Spleen (tissue), 11 donors: ENCODE measurements around the gene ROBO1. TPM values are rescaled to one million over a fixed set of nuclear protein-coding genes. Genes with fewer than 3 reads are reported as not detected.

Source experiments
- DNase-seq: peaks from one replicate; pipeline ENCODE4 v3.0.0-alpha.2; 2020
- H3K27ac ChIP-seq, 8 donors: fragments of 200-600 bp; sonication (generic) in 7 of 8; 1 replicate in 4 of 8; 2 replicates in 4 of 8; pipeline versions ENCODE4 v1.5.0 to v1.8.0; 2016 to 2021; ENCODE audit warnings: inconsistent platforms in 4 of 8, mild to moderate bottlenecking in 4 of 8, moderate library complexity in 1 of 8
- H3K27me3 ChIP-seq, 7 donors: fragments of 200-600 bp; sonication (generic) in 6 of 7; replicated peaks in 1 of 7; 1 replicate in 4 of 7; 2 replicates in 3 of 7; pipeline versions ENCODE4 v1.5.0 to v1.8.0; 2016 to 2021; ENCODE audit warnings: inconsistent platforms in 3 of 7, mild to moderate bottlenecking in 1 of 7
- H3K36me3 ChIP-seq, 6 donors: fragments of 200-600 bp; sonication (generic) in 5 of 6; 1 replicate in 4 of 6; 2 replicates in 2 of 6; pipeline versions ENCODE4 v1.5.0 to v1.8.0; 2016 to 2021; ENCODE audit warnings: inconsistent platforms in 2 of 6
- H3K4me1 ChIP-seq, 6 donors: fragments of 200-600 bp; sonication (generic) in 5 of 6; 1 replicate in 3 of 6; 2 replicates in 3 of 6; pipeline versions ENCODE4 v1.5.0 to v1.8.0; 2016 to 2021; ENCODE audit warnings: inconsistent platforms in 3 of 6
- H3K4me3 ChIP-seq, 8 donors: fragments of 200-600 bp; sonication (generic) in 7 of 8; 1 replicate in 4 of 8; 2 replicates in 4 of 8; pipeline versions ENCODE4 v1.5.0 to v1.8.0; 2016 to 2021; ENCODE audit warnings: inconsistent platforms in 4 of 8, mild to moderate bottlenecking in 4 of 8, moderate library complexity in 2 of 8
- H3K9me3 ChIP-seq, 8 donors: fragments of 200-600 bp; sonication (generic) in 7 of 8; 1 replicate in 4 of 8; 2 replicates in 4 of 8; pipeline versions ENCODE4 v1.5.0 to v1.8.0; 2016 to 2021; ENCODE audit warnings: inconsistent platforms in 4 of 8
- CTCF ChIP-seq, 11 experiments: fragments of 200-600 bp in 7 of 11; fragments of 450-650 bp in 4 of 11; sonication (generic) in 4 of 11; IDR thresholded peaks in 8 of 11; conservative IDR thresholded peaks in 3 of 11; 1 replicate in 7 of 11; 2 replicates in 4 of 11; pipeline versions ENCODE4 v1.4.0 to v1.8.0; 2016 to 2021; ENCODE audit warnings: antibody characterized with exemption in 11 of 11, inconsistent platforms in 4 of 11, mild to moderate bottlenecking in 1 of 11
- POLR2A ChIP-seq, 3 donors: fragments of 450-650 bp; IDR thresholded peaks; one replicate each; pipeline ENCODE4 v1.5.1; 2017; ENCODE audit warnings: antibody characterized with exemption in 3 of 3, mild to moderate bottlenecking in 1 of 3
- POLR2AphosphoS5 ChIP-seq, 3 donors: sonication (generic); formaldehyde crosslinking; IDR thresholded peaks; one replicate each; pipeline ENCODE4 v1.5.1; 2017; ENCODE audit warnings: antibody characterized with exemption in 3 of 3
- WGBS, 5 donors: extraction: QIAGEN DNeasy Blood & Tissue Kit in 3 of 5; methylation state at CpG; one replicate each; pipeline versions ENCODE4 v1.1.5 to v1.1.7; 2013 to 2018; 5-methylcytosine and 5-hydroxymethylcytosine counted together
- intact Hi-C: fragments of 100-400 bp; cut with DNase I; formaldehyde crosslinking; loops from one replicate; pipeline ENCODE4 v1.15.0; 2023; ENCODE audit warnings: low total_unique reads
- polyA plus RNA-seq, 3 donors: library from polyadenylated mRNA; stranded (reverse); fragments of 200-250 nt; gene quantifications; one replicate each; pipeline ENCODE4 v1.2.1, GENCODE V29; 2013
- total RNA-seq, 7 donors: library from RNA; depleted of rRNA in 3 of 7; stranded (reverse); fragments of >200 nt in 3 of 7; fragmentation: NEBNext Ultra II Directional in 4 of 7; extraction: Animal tissue kit (Norgen Biotek cat#: 25700) in 4 of 7; gene quantifications; one replicate each; pipeline versions ENCODE4 v1.1.0 to v1.2.1, GENCODE V29; 2016 to 2021
- donor health status: healthy with polysubstance abuse.
- donor health status: DM: no; HTN: no; CAD: no; lungs with moderate emphysema.
- donor health status: DM: no; HTN: no; CAD: no.
- donor health status: Bipolar disorder and iron deficiency.
- donor health status: healthy.
- donor health status: DM: no; HTN: no; CAD: no.
- donor health status: DM: yes; HTN: yes; CAD: no.

Gene ROBO1
- total and polyA plus RNA-seq, 10 donors = 3.4 to 37.3 (median 26.0) TPM

- no peak overlapping the region for H3K27ac ChIP-seq
- no peak for DNase-seq
- TF ChIP-seq POLR2A (IDR thresholded peaks at IDR 0.05) (no peak), CTCF (IDR thresholded peaks at IDR 0.05 in 8 of 11, conservative IDR thresholded peaks at IDR 0.05 in 3 of 11) (no peak), POLR2AphosphoS5 (IDR thresholded peaks at IDR 0.05) (no peak)
- H3K36me3 ChIP-seq = no peaks in the 10 kb centered on the region
- intact Hi-C loops = no loop called here
- no peaks in the 10 kb centered on the region for H3K27me3 ChIP-seq
- no peaks in the 10 kb centered on the region for H3K4me1 ChIP-seq
- 82 to 89% (median 86%) methylated on average over 4 of the region's 4 CpGs for WGBS, 5 donors
- H3K4me3 ChIP-seq = no peak overlapping the region
- peaks cover 0 to 29% (median 16%) of the 10 kb centered on the region in 8 donors for H3K9me3 ChIP-seq
Observed at GRCh38 chr3:78940626-78941025, 827.2 kb downstream of the ROBO1 start.

GRCh38 chr3:78940128-78940527, 827.7 kb downstream of the ROBO1 start:
- Histone ChIP-seq H3K4me3 (no peak overlapping the region), H3K4me1 (no peaks in the 10 kb centered on the region), H3K9me3 (peaks cover 0 to 24% (median 12%) of the 10 kb centered on the region in 8 donors), H3K27ac (no peak overlapping the region), H3K36me3 (no peaks in the 10 kb centered on the region), H3K27me3 (no peaks in the 10 kb centered on the region)
- 82 to 95% (median 90%) methylated on average over 2 of the region's 2 CpGs for WGBS, 5 donors
- TF ChIP-seq POLR2A (IDR thresholded peaks at IDR 0.05) (no peak), POLR2AphosphoS5 (IDR thresholded peaks at IDR 0.05) (no peak), CTCF (IDR thresholded peaks at IDR 0.05 in 8 of 11, conservative IDR thresholded peaks at IDR 0.05 in 3 of 11) (no peak)
- intact Hi-C loops = no loop called here
- DNase-seq = no peak

- Histone ChIP-seq H3K36me3 (no peaks in the 10 kb centered on the region), H3K27ac (no peak overlapping the region), H3K9me3 (peaks cover 0 to 4% (median 0%) of the 10 kb centered on the region in 8 donors), H3K4me3 (no peak overlapping the region), H3K4me1 (no peaks in the 10 kb centered on the region), H3K27me3 (no peaks in the 10 kb centered on the region)
- DNase-seq = no peak
- intact Hi-C loops = no loop called here
- TF ChIP-seq CTCF (IDR thresholded peaks at IDR 0.05 in 8 of 11, conservative IDR thresholded peaks at IDR 0.05 in 3 of 11) (no peak), POLR2A (IDR thresholded peaks at IDR 0.05) (no peak), POLR2AphosphoS5 (IDR thresholded peaks at IDR 0.05) (no peak)
Observed at GRCh38 chr3:78937475-78937874, 830.3 kb downstream of the ROBO1 start.

- no peak for DNase-seq
- no peak overlapping the region for H3K4me3 ChIP-seq
- no peaks in the 10 kb centered on the region for H3K4me1 ChIP-seq
- no peak for TF ChIP-seq POLR2AphosphoS5 (IDR thresholded peaks at IDR 0.05)
- TF ChIP-seq CTCF (IDR thresholded peaks at IDR 0.05 in 8 of 11, conservative IDR thresholded peaks at IDR 0.05 in 3 of 11) = no peak
- TF ChIP-seq POLR2A (IDR thresholded peaks at IDR 0.05) = no peak
- H3K27me3 ChIP-seq = no peaks in the 10 kb centered on the region
- peaks cover 0 to 2% (median 0%) of the 10 kb centered on the region in 8 donors for H3K9me3 ChIP-seq
- no peak overlapping the region for H3K27ac ChIP-seq
- intact Hi-C loops = no loop called here
- no peaks in the 10 kb centered on the region for H3K36me3 ChIP-seq
- WGBS, 5 donors = 67 to 89% (median 83%) methylated on average over 1 of the region's 1 CpG
Observed at GRCh38 chr3:78927759-78928158, 840.0 kb downstream of the ROBO1 start.
